Lower lobe of right lung (tissue), 2 donors: Measurements from ENCODE around the gene ADAMTSL3. TPM values are rescaled to one million over a fixed set of nuclear protein-coding genes. Genes with fewer than 3 reads are reported as not detected.

Source experiments
- ATAC-seq, 2 donors: fragments of 200-7000 bp; cut with Tn5 transposase; one replicate each; pipeline ENCODE4 v1.9.1; 2020 to 2022; ENCODE audit warnings: mild to moderate bottlenecking in 2 of 2, moderate library complexity in 2 of 2
- DNase-seq: peaks from one replicate; pipeline ENCODE4 v3.0.0-alpha.2; 2020
- H3K27ac ChIP-seq: fragments of 200-600 bp; one replicate; pipeline ENCODE4 v1.8.0; 2022
- H3K27me3 ChIP-seq: fragments of 200-600 bp; one replicate; pipeline ENCODE4 v1.8.0; 2022; ENCODE audit warnings: low read depth
- H3K36me3 ChIP-seq: fragments of 200-600 bp; one replicate; pipeline ENCODE4 v1.8.0; 2022; ENCODE audit warnings: mild to moderate bottlenecking
- H3K4me1 ChIP-seq: fragments of 200-600 bp; one replicate; pipeline ENCODE4 v1.8.0; 2022
- H3K4me3 ChIP-seq: fragments of 200-600 bp; one replicate; pipeline ENCODE4 v1.8.0; 2022; ENCODE audit warnings: mild to moderate bottlenecking
- H3K9me3 ChIP-seq: fragments of 200-600 bp; one replicate; pipeline ENCODE4 v1.8.0; 2022
- CTCF ChIP-seq: fragments of 200-600 bp; IDR thresholded peaks from one replicate; pipeline ENCODE4 v1.8.0; 2022; ENCODE audit warnings: antibody characterized with exemption, mild to moderate bottlenecking
- intact Hi-C: fragments of 100-400 bp; cut with DNase I; formaldehyde crosslinking; loops from one replicate; pipeline ENCODE4 v1.11.0; 2022
- total RNA-seq: library from RNA; stranded (reverse); fragmentation: NEBNext Ultra II Directional; extraction: Animal tissue kit (Norgen Biotek cat#: 25700); gene quantifications from one replicate; pipeline ENCODE4 v1.2.1, GENCODE V29; 2021
- donor health status: DM: no; HTN: yes; CAD: no; lungs with severe emphysema.

Gene ADAMTSL3
- total RNA-seq, 1 donor from 2014 or later, result 26.4 TPM

DNA sequence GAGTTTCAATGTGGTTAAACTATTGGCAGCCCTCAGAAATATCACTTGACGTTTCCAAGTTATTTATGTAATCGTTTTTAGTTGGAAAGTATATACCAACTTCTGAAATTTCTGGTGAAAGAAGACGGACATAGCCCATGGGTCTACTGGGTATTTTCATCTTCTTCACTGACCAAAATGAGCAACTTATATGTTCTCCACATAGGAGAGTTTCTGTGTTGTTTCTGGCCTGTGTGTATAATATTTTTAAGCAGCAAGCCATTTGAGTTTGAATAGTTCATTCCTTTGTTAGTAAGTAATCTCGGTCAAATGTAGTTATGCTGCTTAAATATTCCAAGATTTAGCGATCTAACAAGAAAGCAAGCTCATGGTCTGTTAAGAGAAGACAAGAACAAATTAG is 57.3 kb downstream of the ADAMTSL3 start:
- ATAC-seq (no peak), DNase-seq (no peak)
- Histone ChIP-seq H3K4me3 (no peak overlapping the region), H3K9me3 (no peaks in the 10 kb centered on the region), H3K36me3 (no peaks in the 10 kb centered on the region), H3K4me1 (no peaks in the 10 kb centered on the region), H3K27me3 (no peaks in the 10 kb centered on the region), H3K27ac (no peak overlapping the region)
- intact Hi-C loops, result no loop called here
- TF ChIP-seq CTCF, result no peak

GRCh38 chr15:83713242-83713641 is 59.3 kb downstream of the ADAMTSL3 start:
- no peaks in the 10 kb centered on the region for H3K27me3 ChIP-seq
- no peak for TF ChIP-seq CTCF
- intact Hi-C loops, result no loop called here
- ATAC-seq, result no peak
- DNase-seq, result no peak
- no peak overlapping the region for H3K27ac ChIP-seq
- H3K9me3 ChIP-seq, result no peaks in the 10 kb centered on the region
- H3K4me3 ChIP-seq, result no peak overlapping the region
- no peaks in the 10 kb centered on the region for H3K4me1 ChIP-seq
- H3K36me3 ChIP-seq, result no peaks in the 10 kb centered on the region

- H3K4me1 ChIP-seq, result no peaks in the 10 kb centered on the region
- no peaks in the 10 kb centered on the region for H3K9me3 ChIP-seq
- no peak for DNase-seq
- H3K27ac ChIP-seq, result no peak overlapping the region
- TF ChIP-seq CTCF, result no peak
- H3K27me3 ChIP-seq, result no peaks in the 10 kb centered on the region
- no peaks in the 10 kb centered on the region for H3K36me3 ChIP-seq
- no peak overlapping the region for H3K4me3 ChIP-seq
- ATAC-seq, result no peak
- intact Hi-C loops, result no loop called here
Measured at GRCh38 chr15:83714939-83715628, 61.2 kb downstream of the ADAMTSL3 start.

GRCh38 chr15:83716605-83717004 is 62.7 kb downstream of the ADAMTSL3 start:
- H3K4me3 ChIP-seq, result no peak overlapping the region
- H3K27me3 ChIP-seq, result no peaks in the 10 kb centered on the region
- no peak for DNase-seq
- TF ChIP-seq CTCF, result no peak
- no peak overlapping the region for H3K27ac ChIP-seq
- no peaks in the 10 kb centered on the region for H3K4me1 ChIP-seq
- no peaks in the 10 kb centered on the region for H3K9me3 ChIP-seq
- ATAC-seq, result no peak
- intact Hi-C loops, result no loop called here
- H3K36me3 ChIP-seq, result no peaks in the 10 kb centered on the region

DNA sequence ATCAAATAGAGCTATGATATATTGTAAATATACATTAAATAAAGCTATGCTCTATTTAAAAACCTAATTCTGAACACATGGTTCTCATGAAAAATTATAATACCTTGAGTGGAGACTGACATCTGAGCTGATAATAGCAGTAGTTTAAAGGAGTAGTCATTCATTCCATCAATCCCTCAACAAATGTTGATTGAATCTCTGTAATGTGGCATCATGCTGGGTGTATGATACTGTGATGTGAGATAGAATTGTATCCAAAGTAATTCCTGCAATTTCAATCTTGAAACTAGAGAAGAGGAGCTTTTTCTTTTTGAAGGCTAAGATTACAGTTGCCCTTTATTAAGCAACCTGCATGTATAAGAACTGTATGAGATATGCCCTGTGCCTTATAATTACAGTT is 63.1 kb downstream of the ADAMTSL3 start:
- no peak for TF ChIP-seq CTCF
- intact Hi-C loops, result no loop called here
- Histone ChIP-seq H3K4me1 (no peaks in the 10 kb centered on the region), H3K27ac (no peak overlapping the region), H3K36me3 (no peaks in the 10 kb centered on the region), H3K27me3 (no peaks in the 10 kb centered on the region), H3K4me3 (no peak overlapping the region), H3K9me3 (no peaks in the 10 kb centered on the region)
- no peak for DNase-seq
- ATAC-seq, result no peak
